UCSD-AML1 (cell line): ENCODE measurements around the gene LILRB4.
"Not testable (repeated sequence)": the region's sequence is repeated elsewhere in the genome, so short reads cannot be mapped to it uniquely, and the experiment has no call there.

Source experiments
- DNase-seq: peaks from one replicate; lab custom pipeline; 2025; ENCODE audit not compliant: unreplicated experiment; lab: John Stamatoyannopoulos, UW

Gene LILRB4

GRCh38 chr19:54648129-54648528 lies 14.7 kb upstream of the LILRB4 start:
- DNase-seq: no peak

GRCh38 chr19:54650108-54650655 lies 12.6 kb upstream of the LILRB4 start:
- DNase-seq: no peak

- no peak for DNase-seq
Observed at GRCh38 chr19:54653181-54653809, 9.5 kb upstream of the LILRB4 start.

- no peak for DNase-seq
Observed at GRCh38 chr19:54654447-54655321, 8.1 kb upstream of the LILRB4 start.

- no peak for DNase-seq
Observed at GRCh38 chr19:54659300-54659699, 3.5 kb upstream of the LILRB4 start.

GRCh38 chr19:54660306-54660705 lies 2.5 kb upstream of the LILRB4 start:
- DNase-seq: no peak

- DNase-seq: no peak
Observed at GRCh38 chr19:54660964-54661363, 1.8 kb upstream of the LILRB4 start.

GRCh38 chr19:54661846-54662481 lies 821 bp upstream of the LILRB4 start:
- no peak for DNase-seq

GRCh38 chr19:54665530-54665929 lies 2.7 kb downstream of the LILRB4 start:
- DNase-seq: no peak

- no peak for DNase-seq
Observed at GRCh38 chr19:54667217-54667616, 4.4 kb downstream of the LILRB4 start.

- no peak for DNase-seq
Observed at GRCh38 chr19:54668353-54668752, 5.6 kb downstream of the LILRB4 start.

- no peak for DNase-seq
Observed at GRCh38 chr19:54670576-54671357, 8.0 kb downstream of the LILRB4 start.

- no peak for DNase-seq
Observed at GRCh38 chr19:54673222-54673621, 10.4 kb downstream of the LILRB4 start.

GRCh38 chr19:54674021-54674617 lies 11.3 kb downstream of the LILRB4 start:
- DNase-seq: no peak

- not testable (repeated sequence) for DNase-seq
Observed at GRCh38 chr19:54676210-54676834, 13.5 kb downstream of the LILRB4 start.

GRCh38 chr19:54677217-54677616 lies 14.4 kb downstream of the LILRB4 start:
- no peak for DNase-seq

GRCh38 chr19:54681596-54681995 lies 18.8 kb downstream of the LILRB4 start:
- DNase-seq: not testable (repeated sequence)

- no peak for DNase-seq
Observed at GRCh38 chr19:54682306-54682856, 19.6 kb downstream of the LILRB4 start.

- peak; percentile 36 for DNase-seq
Observed at GRCh38 chr19:54684527-54684926, 21.7 kb downstream of the LILRB4 start.
